Colon (tissue), 2 donors: ENCODE data around the gene ITPK1.
"Not testable (repeated sequence)": the region's sequence is repeated elsewhere in the genome, so short reads cannot be mapped to it uniquely, and the experiment has no call there.

Source experiments
- FAIRE-seq: peaks from 2 replicates; lab custom pipeline; 2012; peaks lifted over from hg19 to GRCh38; lab: Jason Lieb, UNC
- donor health status: control.
- donor health status: control.

The ITPK1 gene

DNA sequence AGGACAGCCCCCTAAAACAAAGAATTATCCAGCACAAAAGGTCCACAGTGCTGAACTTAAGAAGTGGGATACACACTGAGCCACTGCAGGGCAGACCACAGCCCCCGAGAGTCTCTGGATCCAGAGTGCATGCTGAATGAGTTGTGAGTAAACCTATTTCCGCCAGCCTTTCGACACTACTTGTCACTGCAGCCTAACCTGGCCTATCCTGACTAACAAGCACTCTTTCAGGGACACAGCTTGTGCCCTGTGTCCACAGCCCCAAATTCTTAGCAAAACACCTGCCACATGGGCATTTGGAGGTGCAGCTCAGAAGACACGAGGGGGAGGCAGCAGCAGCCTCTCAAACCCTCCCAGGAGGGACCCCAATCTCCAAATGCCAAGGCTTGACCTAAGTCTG, 31.3 kb downstream of the ITPK1 start:
- FAIRE-seq, result no peak

DNA sequence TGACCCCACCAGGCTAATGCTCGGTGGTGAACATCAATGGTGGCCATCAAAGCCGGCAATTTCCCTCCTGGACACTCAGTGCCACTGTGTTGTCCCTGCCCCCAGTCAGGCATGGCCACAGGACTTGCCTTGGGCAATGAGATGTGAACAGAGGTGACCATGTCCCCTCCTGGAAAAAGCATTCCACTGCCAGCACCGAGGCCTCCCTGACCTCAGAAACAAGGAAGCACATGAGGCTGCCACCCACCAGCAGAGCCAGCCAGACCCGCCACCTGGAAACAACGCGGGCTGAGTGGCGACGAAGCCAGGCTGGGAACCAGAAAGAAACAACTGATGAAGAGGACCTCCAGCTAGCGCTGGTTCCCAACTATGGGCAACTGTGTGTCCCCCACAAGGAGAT, 31.8 kb downstream of the ITPK1 start:
- no peak for FAIRE-seq

DNA sequence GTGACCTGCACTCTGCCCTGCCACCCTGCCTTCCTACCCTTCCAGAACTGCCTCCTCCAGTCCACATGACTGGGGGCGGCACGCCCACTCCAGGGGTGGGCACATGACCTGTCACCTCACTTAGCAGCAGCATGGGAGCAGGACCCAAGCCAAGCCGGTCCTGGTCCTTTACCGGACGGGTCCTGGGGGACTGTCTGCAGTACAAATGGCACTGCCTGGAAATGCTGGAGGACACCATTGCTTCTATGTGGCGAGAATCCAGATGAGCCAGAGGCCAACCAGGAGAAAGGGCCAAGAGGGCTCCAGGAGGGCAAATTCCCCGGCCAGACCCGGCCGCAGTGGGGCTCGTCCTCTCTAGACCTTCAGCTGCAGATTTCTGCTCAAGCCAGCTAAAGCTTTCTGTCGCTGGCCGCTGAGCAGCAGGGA, 33.1 kb downstream of the ITPK1 start:
- FAIRE-seq, result no peak

DNA sequence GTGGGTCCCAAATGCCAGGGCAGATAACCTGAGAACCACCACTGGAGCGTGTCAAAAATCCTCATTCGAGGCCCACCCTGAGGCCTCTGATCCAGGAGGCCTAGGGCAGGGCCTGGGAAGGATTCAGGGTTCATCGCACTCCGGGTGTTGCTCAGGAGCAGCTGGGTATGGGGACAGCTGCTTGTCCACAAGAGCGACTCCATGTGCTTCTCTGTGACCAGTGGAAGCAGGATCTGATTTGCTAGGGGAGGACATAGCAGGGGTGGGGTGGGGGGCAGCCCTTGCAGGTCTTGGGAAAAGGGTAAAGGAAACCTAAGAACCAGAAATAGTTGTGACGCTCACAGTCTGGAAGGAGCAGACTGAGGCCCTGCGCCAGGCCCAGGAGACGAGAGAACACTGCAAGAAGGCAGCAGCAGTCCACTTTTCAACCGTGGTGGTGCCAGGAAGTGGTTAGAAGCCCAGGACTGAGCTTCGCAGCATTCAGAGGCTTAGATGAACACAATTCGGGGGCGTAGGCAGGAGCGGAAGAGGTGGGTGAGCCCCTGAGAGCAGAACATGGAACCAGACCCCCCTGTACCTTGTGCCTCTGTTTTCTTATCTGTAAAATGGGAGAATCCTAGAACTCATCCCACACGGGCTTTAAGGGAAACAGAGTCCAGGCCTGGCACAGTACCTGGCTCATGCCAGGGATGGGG, 33.7 kb downstream of the ITPK1 start:
- no peak for FAIRE-seq

DNA sequence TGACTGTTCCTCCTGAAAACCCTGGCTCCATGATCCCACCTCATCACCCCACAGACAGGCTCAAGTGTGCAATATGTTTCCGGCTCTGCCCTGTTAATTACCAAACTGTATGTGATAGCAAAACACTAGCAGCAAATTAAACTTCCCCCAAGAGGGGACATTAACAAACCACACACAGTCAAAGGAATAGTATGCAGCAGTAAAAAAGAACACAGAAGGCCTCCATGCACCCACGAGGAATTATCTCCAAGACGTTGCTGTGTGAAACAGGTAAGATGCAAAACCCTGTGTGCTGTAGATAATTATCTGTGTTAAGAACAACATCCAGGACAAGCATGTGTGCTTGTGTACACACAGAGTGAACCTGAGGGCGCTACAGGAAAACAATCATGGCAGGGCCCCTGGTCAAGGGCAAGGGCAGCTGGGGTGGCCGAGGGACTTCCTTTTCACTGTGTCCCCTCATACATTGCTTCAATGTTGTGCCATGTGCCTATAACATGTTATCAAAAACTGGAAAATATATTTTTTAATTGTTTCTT, 35.8 kb downstream of the ITPK1 start:
- FAIRE-seq, result no peak

DNA sequence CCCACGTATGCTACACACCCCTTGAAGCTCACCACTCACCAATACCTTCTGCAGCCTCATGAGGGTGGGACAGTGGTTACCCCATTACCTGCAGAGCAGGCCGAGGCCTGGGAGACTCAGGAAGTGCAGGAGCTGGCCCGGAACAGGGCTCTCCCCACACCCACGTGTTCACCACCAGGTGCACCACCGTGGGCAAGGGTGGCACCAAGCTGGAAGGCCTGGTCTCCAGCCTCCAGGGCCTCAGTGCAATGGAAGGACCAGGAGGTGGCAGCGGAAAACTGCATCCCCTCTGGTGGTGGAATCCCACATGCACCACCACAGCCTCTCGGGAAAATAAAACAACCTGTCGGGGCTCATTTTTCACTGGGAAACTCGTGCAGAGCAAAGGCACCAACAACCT, 36.4 kb downstream of the ITPK1 start:
- no peak for FAIRE-seq

DNA sequence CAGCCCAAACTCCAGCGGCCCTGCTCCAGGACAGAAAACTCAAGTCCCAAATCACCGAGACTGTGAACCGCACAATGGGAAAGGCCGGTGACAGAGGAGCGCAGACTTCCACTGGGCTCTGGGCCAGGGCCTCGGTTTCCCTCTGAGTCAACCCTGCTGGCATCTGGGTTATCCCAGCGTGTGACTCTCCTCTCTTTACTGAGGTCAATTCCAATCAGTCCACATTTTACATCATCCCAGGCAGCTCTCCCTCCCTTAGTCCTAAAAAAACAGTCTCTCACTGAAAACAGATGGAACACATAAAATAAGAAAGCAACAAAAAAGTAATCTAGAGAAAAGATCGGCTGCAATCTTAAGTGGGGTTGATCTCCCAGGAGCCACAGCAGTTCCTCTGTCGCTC, 36.9 kb downstream of the ITPK1 start:
- no peak for FAIRE-seq

DNA sequence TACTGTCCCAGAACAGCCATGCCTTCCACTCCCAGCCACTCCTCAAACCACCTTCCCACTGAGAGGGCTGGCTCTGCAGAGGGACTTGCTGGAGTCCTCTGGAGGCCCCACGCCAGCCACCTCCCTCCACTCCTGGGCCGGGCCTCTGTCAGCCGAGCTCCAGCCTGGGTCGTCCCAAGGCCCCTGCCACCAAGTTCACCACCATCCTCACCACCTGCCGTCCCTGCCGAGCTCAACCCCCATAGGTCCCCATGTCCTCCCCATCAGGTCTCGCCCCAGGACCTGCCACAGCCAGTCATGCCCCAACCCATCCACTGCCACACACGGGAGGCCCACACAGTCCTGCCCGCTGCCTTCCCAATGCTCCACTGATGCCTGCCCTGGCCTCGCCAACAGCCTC, 39.0 kb downstream of the ITPK1 start:
- no peak for FAIRE-seq

DNA sequence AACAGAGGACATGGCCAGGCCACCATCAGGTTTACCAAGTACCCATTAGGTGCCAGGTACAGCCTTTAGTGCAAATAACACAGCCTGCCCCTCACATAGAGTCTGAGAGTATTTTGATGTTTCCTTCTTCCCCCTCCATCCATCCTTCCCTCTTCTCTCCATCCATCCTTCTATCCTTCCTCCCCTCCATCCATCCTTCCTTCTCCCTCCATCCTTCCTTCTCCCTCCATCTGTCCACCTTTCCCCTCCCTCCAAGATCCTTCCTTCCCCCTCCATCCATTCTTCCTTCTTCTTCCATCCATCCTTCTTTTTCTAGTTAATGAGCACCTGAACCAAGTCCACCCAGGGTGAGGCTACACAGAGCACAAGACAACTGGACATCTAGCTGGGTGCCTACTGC, 39.8 kb downstream of the ITPK1 start:
- FAIRE-seq, result no peak

DNA sequence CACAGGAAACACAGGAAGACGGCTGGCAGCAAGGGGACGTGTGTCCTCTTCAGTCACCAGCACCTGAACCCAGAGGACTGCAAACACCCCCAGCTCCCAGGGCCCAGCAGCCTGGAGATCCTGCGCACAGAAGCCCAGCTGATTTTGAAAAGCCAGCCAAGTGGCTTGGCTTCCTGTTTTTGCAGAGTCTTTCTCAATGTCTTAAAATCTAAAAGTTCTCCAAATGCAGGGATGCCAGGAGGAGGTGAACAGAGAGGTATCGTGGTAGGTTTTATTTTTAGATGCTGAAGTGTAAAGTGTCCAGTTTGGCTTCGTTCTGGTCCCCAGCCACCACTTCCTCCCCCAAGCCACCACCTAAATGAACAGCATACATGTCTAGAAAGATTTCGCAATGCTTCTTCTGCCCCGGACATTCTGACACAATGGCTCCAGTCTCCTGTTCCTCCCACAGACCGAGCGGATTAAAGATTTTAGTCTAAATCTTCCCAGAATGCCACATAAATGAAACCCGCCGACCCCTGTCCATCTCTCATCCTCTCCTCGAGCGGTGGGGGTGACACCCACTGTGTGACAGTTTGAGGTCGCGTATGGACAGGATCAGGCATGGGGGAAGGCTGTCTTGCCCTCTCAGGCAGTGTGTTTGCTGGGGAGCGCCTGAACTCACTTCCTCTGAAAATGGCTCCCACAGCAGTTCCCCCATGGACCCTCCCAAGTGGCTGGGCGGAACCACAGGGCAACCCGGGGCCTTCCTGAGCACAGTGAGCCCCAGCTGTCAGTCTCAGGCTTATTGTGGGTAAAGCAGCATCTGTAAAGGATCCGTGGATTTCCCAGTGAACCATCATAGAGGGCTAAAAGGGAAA, 41.6 kb downstream of the ITPK1 start:
- no peak for FAIRE-seq

DNA sequence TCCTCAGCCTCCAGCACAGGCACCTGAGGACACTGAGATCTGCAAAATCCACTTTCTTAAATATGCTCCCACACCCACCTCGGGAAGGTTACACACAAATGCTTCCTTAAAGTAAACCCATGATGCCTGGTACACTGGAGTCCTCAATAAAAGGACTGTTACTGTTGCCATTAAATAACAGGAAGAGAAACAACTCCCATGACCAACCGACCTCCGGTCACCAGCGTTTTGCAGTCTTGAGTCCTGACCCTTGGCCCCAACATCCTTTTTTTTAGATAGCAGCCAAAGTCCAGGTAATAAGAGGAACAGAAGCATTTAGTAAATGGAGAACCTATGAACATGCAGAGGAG, 42.4 kb downstream of the ITPK1 start:
- no peak for FAIRE-seq

DNA sequence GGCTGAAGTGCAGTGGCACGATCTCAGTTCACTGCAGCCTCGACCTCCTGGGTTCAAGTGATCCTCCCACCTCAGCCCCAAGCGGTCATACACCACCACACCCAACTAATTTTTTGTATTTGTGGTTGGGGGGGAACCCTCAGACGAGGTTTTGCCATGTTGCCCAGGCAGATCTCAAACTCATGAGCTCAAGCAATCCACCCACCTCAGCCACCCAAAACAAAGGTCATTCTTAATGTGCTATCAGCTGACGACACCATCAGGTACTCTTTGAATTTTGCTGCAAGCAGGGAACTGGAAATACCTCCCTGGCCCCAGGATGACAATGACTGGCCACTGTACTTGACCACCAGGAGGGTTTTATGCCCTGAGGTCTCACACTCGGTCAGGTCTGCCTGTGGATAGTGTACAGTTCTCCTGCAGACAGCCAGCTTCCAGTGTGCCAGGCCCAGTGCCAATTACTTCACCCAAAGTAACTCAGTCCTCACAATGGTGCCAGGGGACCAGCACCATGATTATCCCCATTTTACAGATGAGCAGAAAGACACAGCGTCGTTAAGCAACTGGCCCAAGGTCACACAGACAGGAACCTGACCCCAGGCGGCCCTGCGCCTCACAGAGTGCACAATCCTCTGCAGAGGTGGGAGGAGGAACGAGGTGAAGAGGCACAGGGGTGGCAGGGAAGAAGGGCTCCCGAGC, 42.9 kb downstream of the ITPK1 start:
- no peak for FAIRE-seq

DNA sequence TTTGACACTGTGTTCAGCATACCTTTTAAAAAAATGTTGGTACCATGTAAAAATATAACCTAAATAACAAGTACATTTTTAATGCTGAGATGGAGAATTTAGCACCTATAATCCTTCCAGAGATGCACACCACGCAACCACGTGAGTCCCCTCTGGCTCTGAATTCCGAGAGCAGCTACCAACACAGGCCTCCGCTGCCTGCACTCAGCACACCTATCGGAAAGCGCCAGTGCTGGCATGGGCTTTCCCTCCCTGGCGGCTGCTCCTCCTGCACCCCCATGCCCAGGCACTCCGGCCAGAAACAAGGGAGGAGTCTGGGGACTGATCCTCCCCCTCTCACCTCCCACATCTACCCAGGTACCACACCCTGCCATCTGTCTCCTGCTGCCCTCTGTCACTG, 47.0 kb downstream of the ITPK1 start:
- no peak for FAIRE-seq

DNA sequence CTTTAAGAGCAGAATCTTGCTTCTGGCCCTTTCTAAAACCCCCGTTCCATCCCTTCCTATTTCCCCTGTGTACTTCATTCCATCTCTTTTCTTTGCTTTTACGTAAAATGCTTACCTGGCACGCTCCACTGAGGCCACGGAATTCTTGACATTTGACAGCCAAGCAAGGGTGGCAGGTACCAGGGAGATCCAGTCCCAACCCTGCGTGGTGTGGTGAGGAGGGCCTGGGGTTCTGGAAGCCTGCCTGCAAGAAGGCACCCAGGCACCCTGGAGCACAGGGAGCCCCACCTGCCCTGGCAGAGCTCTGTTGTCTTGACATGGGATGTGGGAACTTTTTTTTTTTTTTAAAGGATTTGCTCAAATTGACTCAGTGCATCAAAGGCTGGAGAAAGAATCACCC, 48.6 kb downstream of the ITPK1 start:
- FAIRE-seq, result no peak

DNA sequence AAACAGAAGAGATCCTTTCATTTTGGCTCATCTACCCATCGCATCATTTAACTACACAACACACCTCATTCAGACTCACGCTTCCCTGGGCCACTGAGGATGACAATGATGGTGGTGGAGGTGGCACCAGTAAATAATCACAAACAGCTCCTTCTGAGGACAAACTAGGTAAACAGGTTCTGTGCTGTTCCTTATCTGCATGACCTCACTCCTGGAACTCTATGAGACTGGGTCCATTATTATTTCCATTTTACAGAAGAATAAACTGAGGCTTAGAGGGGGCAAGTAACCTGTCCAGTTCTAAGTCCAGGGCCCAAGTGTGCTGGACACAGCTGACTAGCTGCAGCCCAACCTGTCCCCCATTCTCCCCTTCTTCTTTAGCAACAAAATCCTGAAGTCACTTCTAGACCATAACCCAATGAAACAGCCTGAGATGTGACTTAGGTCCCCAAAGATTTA, 50.4 kb downstream of the ITPK1 start:
- FAIRE-seq, result no peak

DNA sequence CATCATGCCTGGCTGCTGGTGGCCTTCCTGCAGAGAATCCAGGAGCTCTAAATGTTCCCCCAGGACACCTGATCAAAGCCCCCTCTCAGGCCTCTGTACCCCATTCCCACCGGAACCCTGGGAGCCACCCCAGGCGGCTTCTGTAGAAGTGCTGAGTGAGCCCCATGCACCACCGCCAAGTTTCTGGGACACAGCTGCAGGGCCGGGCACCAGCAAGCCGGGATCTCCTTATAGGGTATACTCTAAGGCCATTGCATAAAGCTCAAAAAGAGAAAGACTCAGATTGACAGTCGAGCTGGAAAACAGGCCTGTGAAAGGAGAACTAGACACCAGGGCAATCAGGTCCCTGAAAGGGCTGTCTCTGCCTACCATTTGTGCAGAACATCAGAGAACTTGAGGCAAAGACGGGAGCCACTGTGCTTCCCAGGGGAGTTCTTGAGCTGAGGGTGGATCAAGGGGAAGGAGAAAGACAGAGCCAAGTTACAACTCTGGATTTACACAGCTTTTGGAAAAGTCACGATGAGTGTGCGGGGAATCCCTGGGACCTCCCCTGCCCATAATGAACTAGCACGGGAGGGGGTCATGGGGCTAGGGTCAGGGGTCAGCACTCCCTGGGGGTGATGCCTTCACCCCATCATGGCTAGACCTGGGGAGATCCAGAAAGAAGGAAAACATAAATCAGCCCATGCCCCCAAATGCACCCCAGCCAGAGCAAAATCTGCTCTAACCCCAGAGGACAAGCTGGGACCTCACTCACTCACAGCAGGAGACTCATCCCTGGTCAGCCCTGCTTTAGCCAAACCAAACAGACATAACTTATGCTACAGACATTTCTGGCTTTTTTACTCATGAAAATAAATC, 51.1 kb downstream of the ITPK1 start:
- no peak for FAIRE-seq

DNA sequence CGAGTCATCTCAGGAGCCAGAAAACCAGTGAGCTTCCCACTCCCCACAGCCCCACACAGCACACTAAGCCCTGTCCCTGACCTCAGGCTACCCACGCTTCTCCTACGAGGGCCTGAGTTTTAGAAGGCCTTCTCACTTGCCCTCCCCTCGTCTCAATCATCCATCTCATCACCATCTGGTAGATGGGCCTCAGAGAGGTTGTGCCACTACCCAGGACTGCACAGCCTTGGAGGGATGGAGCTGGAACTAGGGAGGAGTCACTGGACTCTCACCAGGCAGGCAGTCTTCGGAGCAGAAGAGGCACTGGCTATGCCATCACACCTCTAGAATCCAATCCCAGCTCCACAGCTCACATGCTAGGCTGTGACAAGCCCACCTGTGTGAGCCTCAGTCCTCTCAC, 52.3 kb downstream of the ITPK1 start:
- no peak for FAIRE-seq

DNA sequence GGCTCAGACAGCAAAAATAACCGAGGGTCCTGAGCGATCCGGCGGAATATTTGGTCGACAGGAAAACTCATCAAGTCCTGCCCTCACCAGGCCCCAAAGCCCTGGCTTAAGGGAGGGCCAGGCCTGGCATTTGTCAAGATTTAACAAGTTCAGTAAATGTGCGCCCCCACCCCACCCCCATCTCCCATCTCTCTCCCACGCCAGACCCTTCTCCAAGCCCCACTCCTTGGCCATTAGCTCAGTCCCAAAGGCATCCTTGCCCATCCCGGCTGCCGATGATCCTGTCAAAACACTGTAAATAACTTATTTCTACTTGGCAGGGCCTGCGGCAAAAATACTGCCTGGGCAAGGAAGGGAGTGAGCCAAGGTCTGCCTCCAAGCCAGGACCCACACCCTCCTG, 52.8 kb downstream of the ITPK1 start:
- no peak for FAIRE-seq

DNA sequence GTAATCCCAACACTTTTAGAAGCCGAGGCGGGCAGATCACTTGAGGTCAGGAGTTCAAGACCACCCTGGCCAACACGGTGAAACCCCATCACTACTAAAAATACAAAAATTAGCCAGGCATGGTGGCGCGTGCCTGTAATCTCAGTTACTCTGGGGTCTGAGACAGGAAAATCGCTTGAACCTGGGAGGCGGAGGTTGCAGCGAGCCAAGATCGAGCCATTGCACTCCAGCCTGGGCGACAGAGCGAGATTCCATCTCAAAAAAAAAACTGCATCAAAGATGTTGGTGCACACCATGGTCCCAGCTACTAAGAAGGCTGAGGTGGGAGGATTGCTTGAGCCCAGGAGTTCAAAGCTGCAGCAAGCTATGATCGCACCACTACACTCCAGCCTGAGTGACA, 53.7 kb downstream of the ITPK1 start:
- not testable (repeated sequence) for FAIRE-seq

DNA sequence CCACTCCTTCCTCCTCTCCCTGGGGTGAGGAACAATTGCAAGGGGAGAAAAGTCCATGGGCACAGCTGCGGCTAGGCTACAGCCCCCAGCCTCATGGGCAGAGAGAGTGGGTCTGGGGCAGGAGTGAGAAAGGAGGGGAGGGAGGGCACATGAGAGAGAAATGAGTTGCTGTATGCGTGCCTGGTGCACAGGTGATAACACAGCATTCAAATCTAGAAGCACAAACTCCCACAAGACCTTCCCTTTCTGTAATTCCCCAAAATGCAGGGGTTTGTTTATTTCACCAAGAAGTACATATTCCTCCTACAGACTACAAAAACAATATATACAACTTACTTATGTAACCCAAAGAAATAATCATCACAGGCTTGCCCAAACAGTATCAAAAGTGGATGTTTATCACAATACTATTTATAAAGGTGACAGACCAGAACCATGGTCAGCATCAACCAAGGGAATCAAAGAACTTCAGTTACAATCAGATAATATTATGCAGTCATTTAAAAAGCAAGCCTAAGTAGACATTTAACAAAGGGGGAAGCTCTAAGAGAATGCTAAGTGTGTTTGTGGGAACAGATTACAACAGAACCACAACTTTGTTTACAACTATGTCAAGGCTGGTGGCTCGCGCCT, 54.2 kb downstream of the ITPK1 start:
- FAIRE-seq, result no peak

DNA sequence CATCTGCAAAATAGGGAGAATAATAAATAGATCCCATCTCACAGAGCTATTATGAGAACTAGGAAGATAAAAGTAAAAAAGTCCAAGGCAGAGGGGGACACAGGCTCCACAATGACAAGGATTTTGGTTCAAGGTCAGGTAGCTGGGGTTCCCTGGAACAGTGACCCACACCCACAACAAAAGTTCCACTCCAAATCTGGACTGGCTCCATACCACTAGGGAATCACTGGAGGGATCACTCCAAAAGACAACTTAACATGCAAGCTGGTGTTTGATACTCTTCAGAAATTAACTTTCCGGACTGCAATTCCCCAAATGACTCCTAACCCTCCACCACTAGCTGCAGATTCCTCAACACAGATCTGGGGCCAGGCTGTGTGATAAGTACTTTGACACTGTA, 54.9 kb downstream of the ITPK1 start:
- no peak for FAIRE-seq
